IMR-90 (cell line): Measurements from ENCODE around the gene TM4SF1. TPM values are rescaled to one million over a fixed set of nuclear protein-coding genes. Genes with fewer than 3 reads are reported as not detected.
A peak's percentile ranks its signal among the peaks of the same experiment; 100 is the strongest.

Experiments
- ATAC-seq: fragments of 200-7000 bp; cut with Tn5 transposase; 2 replicates; pipeline ENCODE4 v1.9.1; 2020; ENCODE audit warnings: low read depth, mild to moderate bottlenecking, moderate library complexity
- BruUV-seq: library from RNA; stranded (reverse); fragments of 400-500 nt; replicated peaks from 2 replicates; lab custom pipeline; 2021; lab: Mats Ljungman, UMichigan
- CTCF ChIA-PET: fragments of 300-600 bp; formaldehyde crosslinking; extraction: SDS; loops from one replicate; lab custom pipeline; 2021; ENCODE audit warnings: antibody characterized with exemption; lab: Yijun Ruan, JAX
- POLR2A ChIA-PET: fragments of 300-600 bp; sonication (Branson Sonifier 250); formaldehyde crosslinking; loops from one replicate; lab custom pipeline; 2022; ENCODE audit warnings: antibody characterized with exemption; ENCODE audit not compliant: unreplicated experiment; lab: Charles Lee
- DNase-seq: peaks from one replicate; pipeline ENCODE4 v3.0.0; 2013
- H2AFZ ChIP-seq: replicated peaks from 2 replicates; pipeline ENCODE3; 2013; ENCODE audit warnings: low read length, mild to moderate bottlenecking; ENCODE audit not compliant: poor library complexity
- H2AK5ac ChIP-seq: 2 replicates; pipeline ENCODE4 v1.6.1; 2013; ENCODE audit warnings: low read depth, low read length, inconsistent platforms
- H2AK9ac ChIP-seq: replicated peaks from 2 replicates; pipeline ENCODE3; 2013; ENCODE audit warnings: mild to moderate bottlenecking, low read depth, low read length, moderate library complexity; ENCODE audit not compliant: poor library complexity
- H2BK120ac ChIP-seq: 2 replicates; pipeline ENCODE4 v1.6.1; 2013; ENCODE audit warnings: low read depth, low read length, inconsistent platforms
- H2BK15ac ChIP-seq: 3 replicates; pipeline ENCODE4 v1.6.1; 2013; ENCODE audit warnings: low read depth, low read length, inconsistent platforms
- H2BK20ac ChIP-seq: 2 replicates; pipeline ENCODE4 v1.6.1; 2013; ENCODE audit warnings: low read depth, mild to moderate bottlenecking, inconsistent platforms, low read length, moderate library complexity
- H2BK5ac ChIP-seq: 2 replicates; pipeline ENCODE4 v1.6.1; 2013; ENCODE audit warnings: mild to moderate bottlenecking, low read depth, low read length, inconsistent platforms; ENCODE audit not compliant: poor library complexity, severe bottlenecking
- H3K14ac ChIP-seq: replicated peaks from 2 replicates; pipeline ENCODE4 v1.6.1; 2013; ENCODE audit warnings: low read depth, low read length, inconsistent platforms
- H3K18ac ChIP-seq: 2 replicates; pipeline ENCODE4 v1.6.1; 2013; ENCODE audit warnings: low read depth, low read length, control low read depth
- H3K23ac ChIP-seq: 2 replicates; pipeline ENCODE4 v1.6.1; 2013; ENCODE audit warnings: low read depth, low read length, inconsistent platforms
- H3K27ac ChIP-seq: 2 replicates; pipeline ENCODE4 v1.5.1; 2013; ENCODE audit warnings: mild to moderate bottlenecking, control low read depth, low read length; ENCODE audit not compliant: insufficient read depth
- H3K27me3 ChIP-seq: 2 replicates; pipeline ENCODE4 v1.6.1; 2013; ENCODE audit warnings: low read length; ENCODE audit not compliant: control insufficient read depth, insufficient read depth
- H3K36me3 ChIP-seq: 2 replicates; pipeline ENCODE4 v1.6.1; 2013; ENCODE audit warnings: low read length, mixed read lengths; ENCODE audit not compliant: control insufficient read depth, insufficient read depth
- H3K4ac ChIP-seq: 2 replicates; pipeline ENCODE4 v1.6.1; 2013; ENCODE audit warnings: low read depth, low read length, inconsistent platforms
- H3K4me1 ChIP-seq: 2 replicates; pipeline ENCODE4 v1.6.1; 2013; ENCODE audit warnings: low read length, mixed read lengths; ENCODE audit not compliant: control insufficient read depth, insufficient read depth
- H3K4me2 ChIP-seq: 2 replicates; pipeline ENCODE4 v1.6.1; 2013; ENCODE audit warnings: low read depth, mild to moderate bottlenecking, control low read depth, low read length, moderate library complexity
- H3K4me3 ChIP-seq: 2 replicates; pipeline ENCODE4 v1.5.1; 2013; ENCODE audit warnings: low read depth, mild to moderate bottlenecking, control low read depth, low read length, moderate library complexity; ENCODE audit not compliant: insufficient read depth
- H3K56ac ChIP-seq: 2 replicates; pipeline ENCODE4 v1.6.1; 2013; ENCODE audit warnings: low read length, inconsistent platforms; ENCODE audit not compliant: insufficient read depth; ENCODE audit errors: extremely low read depth
- H3K79me1 ChIP-seq, 2 experiments: 2 replicates each; pipeline ENCODE4 v1.6.1; 2013; ENCODE audit warnings: low read length in 2 of 2, inconsistent platforms in 1 of 2, low read depth in 1 of 2
- H3K9ac ChIP-seq: 2 replicates; pipeline ENCODE4 v1.6.1; 2013; ENCODE audit warnings: low read depth, low read length, control low read depth
- H3K9me1 ChIP-seq: 2 replicates; pipeline ENCODE4 v1.6.1; 2013; ENCODE audit warnings: low read length, inconsistent platforms; ENCODE audit not compliant: insufficient read depth
- H3K9me3 ChIP-seq: 2 replicates; pipeline ENCODE4 v1.6.1; 2013; ENCODE audit warnings: low read length; ENCODE audit not compliant: control insufficient read depth, insufficient read depth
- H4K20me1 ChIP-seq: 2 replicates; pipeline ENCODE4 v1.6.1; 2013; ENCODE audit warnings: low read length, inconsistent platforms; ENCODE audit not compliant: insufficient read depth
- H4K5ac ChIP-seq: 2 replicates; pipeline ENCODE4 v1.6.1; 2013; ENCODE audit warnings: mild to moderate bottlenecking, low read depth, low read length, control low read depth
- H4K8ac ChIP-seq, 2 experiments: 2 replicates each; pipeline ENCODE4 v1.6.1; 2013; ENCODE audit warnings: low read depth in 2 of 2, low read length in 2 of 2, control low read depth in 1 of 2, inconsistent platforms in 1 of 2
- H4K91ac ChIP-seq: 2 replicates; pipeline ENCODE4 v1.6.1; 2013; ENCODE audit warnings: low read depth, low read length, inconsistent platforms; ENCODE audit not compliant: insufficient read depth
- BHLHE40 ChIP-seq: fragments of 150-350 bp; IDR thresholded peaks from 2 replicates; pipeline ENCODE4 v1.6.1; 2016; ENCODE audit warnings: mild to moderate bottlenecking, low read depth, low read length
- FOS ChIP-seq: fragments of 150-350 bp; IDR thresholded peaks from 2 replicates; pipeline ENCODE4 v1.6.1; 2016; ENCODE audit warnings: low read depth, low read length
- RAD21 ChIP-seq: IDR thresholded peaks from 2 replicates; pipeline ENCODE4 v1.6.1; 2012; ENCODE audit warnings: low read length, improper control_type of control experiment
- RFX5 ChIP-seq: IDR thresholded peaks from 2 replicates; pipeline ENCODE4 v1.8.0; 2012; ENCODE audit warnings: low read depth, mild to moderate bottlenecking, low read length, moderate library complexity
- SMC3 ChIP-seq: fragments of 150-350 bp; IDR thresholded peaks from 2 replicates; pipeline ENCODE4 v1.6.1; 2016; ENCODE audit warnings: low read depth, mild to moderate bottlenecking, antibody characterized with exemption, low read length, moderate library complexity
- WGBS, 2 experiments: methylation state at CpG; one replicate each; pipeline versions ENCODE4 v1.1.5 to v1.1.7; 2013; ENCODE audit warnings: missing lambda C conversion rate in 2 of 2; ENCODE audit not compliant: insufficient read length in 1 of 2; ENCODE audit errors: extremely low coverage in 2 of 2; 5-methylcytosine and 5-hydroxymethylcytosine counted together
- dilution Hi-C: fragments of 300-500 bp; cut with HindIII; formaldehyde crosslinking; loops from one replicate; pipeline ENCODE4 v1.14.3; 2018; ENCODE audit warnings: low sequenced_read_pairs; ENCODE audit not compliant: unreplicated experiment
- in situ Hi-C: fragments of 300-500 bp; cut with MboI; formaldehyde crosslinking; loops from 3 replicates; pipeline ENCODE4 v1.14.3; 2019; ENCODE audit warnings: low sequenced_read_pairs, inconsistent platforms, mixed read lengths
- intact Hi-C: fragments of 100-400 bp; cut with micrococcal nuclease; formaldehyde crosslinking; loops from 2 replicates; pipeline ENCODE4 v1.10.0; 2022
- polyA plus RNA-seq, 3 experiments: library from polyadenylated mRNA; depleted of rRNA; stranded (reverse); fragments of >200 nt; gene quantifications; 2 replicates each; pipeline ENCODE4 v1.2.3, GENCODE V29; 2012; ENCODE audit warnings: low replicate concordance in 1 of 3
- total RNA-seq: library from RNA; depleted of rRNA; stranded (reverse); fragments of >200 nt; gene quantifications from 2 replicates; pipeline ENCODE4 v1.2.3, GENCODE V29; 2012

TM4SF1 gene
- total and polyA plus RNA-seq, 2 of the 4 experiments (the other 2 are of a cell fraction): 232 to 302 TPM

DNA sequence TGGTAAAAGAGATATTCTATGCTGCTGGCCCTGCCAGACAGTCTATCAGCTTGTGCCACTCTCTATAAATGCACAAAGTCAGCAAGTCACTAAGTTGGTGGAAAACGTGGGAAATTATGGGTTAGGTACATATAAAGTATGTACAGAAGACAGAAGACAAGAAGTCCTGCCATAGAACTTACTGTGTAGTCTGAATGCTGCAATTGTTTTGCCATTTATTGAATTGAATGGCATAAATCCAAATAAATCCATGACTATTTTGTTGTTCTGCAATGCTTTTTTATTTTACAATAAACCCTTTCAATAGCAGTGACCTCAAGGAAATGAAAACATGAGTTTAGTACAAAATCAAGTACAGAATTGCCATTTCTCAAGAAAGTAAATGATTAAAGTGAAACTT lies 34.1 kb upstream of the TM4SF1 start:
- H3K4me1 ChIP-seq: peaks cover 2% of the 10 kb centered on the region
- no peak for ATAC-seq
- WGBS, 2 experiments: no CpG with 5 or more reads among the region's 1 CpG
- in situ Hi-C loops: no loop called here
- TF ChIP-seq SMC3 (no peak), FOS (no peak), RFX5 (no peak), BHLHE40 (no peak), RAD21 (no peak)
- H2AK5ac ChIP-seq: no peak overlapping the region
- H4K8ac ChIP-seq: no peak overlapping the region
- H3K9ac ChIP-seq: no peak overlapping the region
- H4K91ac ChIP-seq: no peak overlapping the region
- H2AFZ ChIP-seq: no peak overlapping the region
- no peak for DNase-seq
- no peak overlapping the region for H2BK5ac ChIP-seq
- H3K14ac ChIP-seq: no peak overlapping the region
- H3K56ac ChIP-seq: no peak overlapping the region
- H4K5ac ChIP-seq: no peak overlapping the region
- no peak overlapping the region for H3K4me2 ChIP-seq
- dilution Hi-C loops: no loop called here
- no peak overlapping the region for H2BK120ac ChIP-seq
- no TSS peak for BruUV-seq
- H3K4me3 ChIP-seq: no peak overlapping the region
- H3K79me1 ChIP-seq: no peaks in the 10 kb centered on the region
- H2BK20ac ChIP-seq: no peak overlapping the region
- no peaks in the 10 kb centered on the region for H3K9me1 ChIP-seq
- POLR2A ChIA-PET: interaction anchor here (0.6 kb wide), 1 partner anchor 300 kb away, joined by 3 read pairs; no protein-coding TSS in a partner anchor
- CTCF ChIA-PET: interaction anchor here (1.1 kb wide), 1 partner anchor 68 kb away, joined by 3 read pairs; no protein-coding TSS in a partner anchor
- H2BK15ac ChIP-seq: 0 out of 3 replicates have a peak overlapping the region, but pooled peaks have one; percentile 27
- H2AK9ac ChIP-seq: no peak overlapping the region
- no peak overlapping the region for H3K18ac ChIP-seq
- H3K36me3 ChIP-seq: no peaks in the 10 kb centered on the region
- H3K9me3 ChIP-seq: no peaks in the 10 kb centered on the region
- no peak overlapping the region for H3K4ac ChIP-seq
- no peaks in the 10 kb centered on the region for H4K20me1 ChIP-seq
- H3K27me3 ChIP-seq: no peaks in the 10 kb centered on the region
- no peak overlapping the region for H3K23ac ChIP-seq
- intact Hi-C loops: no loop called here
- no peak overlapping the region for H3K27ac ChIP-seq
